NCI-H2081 treated with DMSO at 0.1 percent for 48 hours (cell line): Measurements from ENCODE around the gene TBCEL.
A peak's percentile ranks its signal among the peaks of the same experiment; 100 is the strongest.
"Not testable (repeated sequence)": the region's sequence is repeated elsewhere in the genome, so short reads cannot be mapped to it uniquely, and the experiment has no call there.

Experiments used
- DNase-seq: peaks from one replicate; lab custom pipeline; 2025; lab: John Stamatoyannopoulos, UW

The TBCEL gene

DNA sequence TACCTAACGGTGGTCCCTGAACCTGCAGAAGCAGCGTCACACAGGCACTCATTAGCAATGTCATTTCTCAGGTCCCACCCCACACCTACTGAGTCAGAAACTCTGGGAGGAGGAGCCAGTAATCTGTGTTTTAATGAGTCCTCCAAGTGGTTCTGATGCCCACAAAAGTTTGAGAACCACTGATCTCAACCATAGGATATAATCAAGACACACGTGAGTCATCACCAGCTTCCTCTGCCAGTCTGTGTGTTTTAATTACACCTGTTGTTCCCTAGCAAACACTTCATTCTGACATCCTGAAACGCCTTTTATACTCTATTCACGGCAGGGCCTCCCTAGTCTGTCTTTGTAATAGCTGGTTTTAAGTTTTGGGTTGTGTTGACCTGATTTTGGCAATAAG lies 82.9 kb downstream of the TBCEL start:
- DNase-seq = no peak

DNA sequence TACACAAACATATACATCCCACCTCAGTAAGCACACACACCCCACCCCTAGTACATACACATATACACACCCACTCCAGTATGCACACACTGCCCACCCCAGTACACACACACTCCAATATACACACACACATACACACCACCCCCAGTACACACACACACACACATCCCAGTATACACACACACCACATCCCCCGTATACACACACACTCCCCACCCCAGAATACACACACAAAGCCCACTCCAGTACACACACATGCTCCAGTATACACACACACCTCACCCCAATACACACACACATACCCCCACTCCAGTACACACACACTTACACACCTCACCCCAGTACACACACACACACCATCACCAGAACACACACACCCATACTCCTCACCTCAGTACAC lies 84.5 kb downstream of the TBCEL start:
- DNase-seq = no peak

DNA sequence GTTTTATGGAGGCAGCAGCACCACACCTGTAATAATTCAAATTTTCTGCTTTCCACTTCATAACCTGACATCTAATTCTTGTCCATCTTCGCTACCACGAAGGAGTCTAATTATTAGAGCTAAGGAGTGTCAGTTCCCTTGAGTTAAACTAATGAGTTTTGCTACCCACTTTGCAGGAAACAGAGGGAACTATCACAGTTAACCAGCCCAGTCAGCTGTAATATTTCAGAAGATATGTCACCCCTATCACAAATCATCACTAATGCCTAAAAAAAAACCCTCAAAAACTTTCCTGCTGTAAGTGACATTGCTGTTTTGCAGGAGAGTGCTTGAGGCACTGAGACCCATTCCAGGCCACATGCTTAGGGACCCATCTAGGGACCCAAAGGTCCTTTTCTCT lies 85.6 kb downstream of the TBCEL start:
- no peak for DNase-seq

DNA sequence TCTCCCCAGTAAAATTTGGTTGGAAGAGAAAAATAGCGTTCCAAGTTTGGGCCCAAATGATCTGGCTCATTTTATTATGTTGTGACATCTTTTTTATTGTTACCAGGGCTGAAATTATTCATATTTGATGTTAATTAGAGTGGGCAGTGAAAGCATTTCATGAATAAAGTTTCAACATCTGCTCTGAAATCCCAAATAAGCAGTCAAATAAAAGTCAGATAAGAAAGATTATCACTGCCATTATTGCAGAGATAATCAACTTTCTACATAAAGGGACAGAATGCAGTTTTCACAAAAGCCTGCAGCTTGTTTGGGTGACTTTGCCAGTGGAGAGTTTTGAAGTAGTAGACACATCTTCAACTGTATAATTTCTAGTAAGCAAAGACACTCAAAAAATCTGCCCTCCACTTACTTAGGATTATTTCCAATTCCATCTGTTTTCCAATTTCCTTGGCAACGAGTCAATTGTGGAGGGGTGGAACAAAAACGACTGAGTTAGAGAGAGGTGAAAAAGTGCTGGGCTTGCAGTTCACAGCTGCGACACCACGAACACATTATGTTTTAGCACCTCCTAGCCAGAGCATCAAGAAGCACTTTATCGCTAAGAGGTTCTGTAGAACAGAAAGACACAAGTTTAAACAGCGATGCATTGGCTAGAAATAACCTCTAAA lies 86.1 kb downstream of the TBCEL start:
- DNase-seq = no peak

DNA sequence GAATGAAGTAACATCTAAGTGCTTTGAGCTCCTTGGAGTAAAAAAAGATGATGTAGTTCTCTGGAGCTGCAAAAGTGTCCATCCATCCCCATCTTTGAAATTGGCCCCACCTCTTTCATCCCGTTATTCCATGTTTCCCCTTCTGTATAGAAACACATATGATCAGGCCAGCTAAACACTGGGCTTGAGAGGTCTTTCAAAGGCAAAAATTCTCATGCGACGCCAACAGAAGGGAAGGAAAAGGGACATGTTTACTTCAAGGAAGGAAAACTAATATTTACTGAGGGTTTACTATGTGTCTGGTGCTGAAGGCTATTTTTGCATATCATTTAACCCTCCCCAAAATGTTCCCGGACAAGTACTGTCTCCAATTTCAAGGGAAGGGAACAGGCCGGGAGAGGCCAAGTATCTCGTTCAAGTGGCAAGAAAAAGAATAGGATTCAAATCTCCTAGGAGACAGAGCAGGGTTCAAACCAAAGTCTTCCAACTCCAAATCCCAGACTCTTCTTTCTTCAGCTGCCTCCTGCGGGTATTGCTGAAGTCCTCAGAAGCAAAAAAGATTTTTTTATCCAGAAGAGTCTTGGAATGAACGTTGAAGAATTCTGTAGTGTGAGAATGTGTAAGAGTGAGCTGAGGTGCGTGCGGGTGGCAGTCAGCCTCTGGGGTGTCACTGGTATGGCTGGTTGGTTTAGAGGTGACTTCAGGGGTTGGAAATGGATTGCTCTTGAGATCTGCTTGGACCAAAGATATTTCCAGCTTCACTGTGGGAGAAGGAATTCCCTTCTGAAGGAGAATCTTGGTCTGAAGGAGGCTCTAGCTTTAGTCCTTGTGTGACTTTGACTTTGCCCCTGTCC lies 87.2 kb downstream of the TBCEL start:
- no peak for DNase-seq

DNA sequence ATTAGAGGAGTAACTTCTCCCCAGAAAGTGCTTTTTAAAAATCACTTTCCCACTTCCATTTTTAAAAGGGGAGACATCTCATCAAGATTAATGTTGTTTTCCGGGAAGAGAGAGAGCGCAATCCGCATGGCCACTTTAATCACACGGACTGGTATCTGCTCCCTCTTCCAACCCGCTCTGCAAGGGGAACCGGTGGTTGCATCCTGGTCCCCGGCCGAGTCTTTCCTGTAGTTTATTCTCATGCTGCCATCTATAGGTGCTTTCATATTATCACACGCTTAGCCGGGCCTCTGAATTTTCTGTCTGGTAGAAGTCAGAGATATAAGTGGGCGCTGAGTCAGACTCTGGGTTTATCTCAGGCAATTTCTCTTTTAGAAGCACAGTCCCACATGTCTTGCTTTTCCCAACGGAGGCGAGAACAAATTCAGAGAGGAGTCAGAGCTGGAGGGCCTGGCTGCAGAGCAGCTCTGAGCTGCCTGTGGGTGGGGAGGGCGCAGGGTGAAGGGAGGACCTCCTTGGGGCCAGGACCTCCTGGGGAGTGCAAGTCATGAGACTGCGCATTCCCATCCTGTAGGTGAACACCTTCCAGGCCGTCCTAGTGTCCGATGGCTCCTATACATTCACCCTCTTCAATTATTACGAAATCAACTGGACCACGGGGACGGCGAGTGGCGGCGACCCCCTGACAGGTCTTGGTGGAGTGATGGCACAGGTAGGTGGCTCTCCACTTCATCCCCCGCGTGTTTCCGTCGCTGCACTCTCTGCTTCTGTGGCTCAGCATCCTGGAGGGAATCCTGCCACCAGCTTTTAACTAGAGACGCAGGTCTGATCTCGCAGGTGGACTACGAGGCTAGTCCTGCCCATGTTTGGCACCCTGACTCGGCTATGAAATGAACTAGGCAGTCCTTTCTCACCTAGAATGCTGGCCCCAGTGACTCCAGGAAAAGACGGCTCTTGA lies 88.9 kb downstream of the TBCEL start:
- peak; percentile 33 for DNase-seq

DNA sequence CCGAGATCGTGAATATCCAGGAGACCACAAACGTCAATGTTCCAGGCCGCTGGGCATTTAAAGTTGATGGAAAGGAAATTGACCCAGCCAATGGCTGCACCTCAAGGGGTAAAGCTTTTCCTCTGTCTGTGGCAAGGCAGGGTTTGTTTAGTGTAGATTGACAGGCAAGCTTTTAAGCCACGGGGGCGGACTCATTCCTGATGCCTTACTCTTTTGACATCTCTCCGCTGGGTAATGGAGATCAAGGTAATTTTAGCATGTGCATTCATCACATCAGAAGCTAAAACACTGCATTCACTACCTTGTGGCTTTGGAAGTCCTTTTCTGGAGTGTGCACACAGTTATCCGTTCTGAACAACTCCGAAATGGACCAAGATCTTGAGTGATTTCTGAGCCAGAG lies 89.7 kb downstream of the TBCEL start:
- no peak for DNase-seq

DNA sequence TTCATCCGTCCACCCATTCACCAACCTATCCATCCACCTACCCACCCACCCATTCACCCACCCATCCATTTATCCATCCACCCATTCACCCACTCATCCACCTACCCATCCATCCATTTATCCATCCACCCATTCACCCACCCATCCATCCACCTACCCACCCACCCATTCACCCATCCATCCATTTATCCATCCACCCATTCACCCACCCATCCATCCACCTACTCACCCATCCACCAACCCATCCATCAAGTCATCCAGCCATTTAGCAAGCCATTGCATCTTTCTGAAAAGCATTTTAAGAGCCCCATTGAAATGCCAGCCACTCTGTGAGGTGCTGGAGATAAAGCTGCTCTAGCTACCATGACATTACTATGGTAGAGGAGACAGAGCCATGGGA lies 91.1 kb downstream of the TBCEL start:
- not testable (repeated sequence) for DNase-seq

DNA sequence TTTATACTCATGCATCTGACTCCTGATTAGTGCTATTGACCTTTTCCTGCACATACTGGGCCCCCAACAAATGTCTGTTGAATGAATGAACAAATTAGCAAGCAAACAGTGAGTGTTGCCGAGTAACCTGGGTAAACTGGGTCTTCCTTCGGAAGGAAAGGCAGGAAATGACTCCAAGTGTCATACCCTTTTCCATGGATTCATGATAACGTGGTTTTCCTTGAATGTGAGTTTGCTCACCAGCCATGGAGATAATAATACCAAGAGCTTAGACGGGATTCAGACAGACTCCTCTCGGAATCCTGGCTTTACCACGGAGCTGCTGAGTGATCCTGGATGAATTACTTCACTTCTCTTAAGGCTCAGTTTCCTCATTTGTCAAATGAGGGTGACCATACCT lies 93.9 kb downstream of the TBCEL start:
- DNase-seq = no peak

DNA sequence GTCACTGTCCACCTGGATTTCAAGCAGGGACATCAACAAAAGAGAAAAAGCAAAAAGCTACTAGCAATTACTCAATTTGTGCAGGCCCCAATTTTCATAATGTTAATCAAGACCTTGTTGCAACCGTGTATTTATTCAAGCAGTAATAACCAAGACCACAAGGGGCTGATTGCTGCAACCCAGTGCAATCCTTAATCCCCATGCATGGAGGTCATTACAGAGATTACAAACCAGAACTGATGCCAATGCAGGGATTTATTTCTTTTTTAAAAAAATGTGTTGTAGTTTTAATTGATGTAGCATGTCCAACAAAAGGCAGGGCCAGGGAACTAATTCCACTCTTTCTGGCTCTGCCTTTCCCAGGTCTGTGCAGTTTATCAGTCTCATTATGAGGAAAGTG lies 95.5 kb downstream of the TBCEL start:
- no peak for DNase-seq

DNA sequence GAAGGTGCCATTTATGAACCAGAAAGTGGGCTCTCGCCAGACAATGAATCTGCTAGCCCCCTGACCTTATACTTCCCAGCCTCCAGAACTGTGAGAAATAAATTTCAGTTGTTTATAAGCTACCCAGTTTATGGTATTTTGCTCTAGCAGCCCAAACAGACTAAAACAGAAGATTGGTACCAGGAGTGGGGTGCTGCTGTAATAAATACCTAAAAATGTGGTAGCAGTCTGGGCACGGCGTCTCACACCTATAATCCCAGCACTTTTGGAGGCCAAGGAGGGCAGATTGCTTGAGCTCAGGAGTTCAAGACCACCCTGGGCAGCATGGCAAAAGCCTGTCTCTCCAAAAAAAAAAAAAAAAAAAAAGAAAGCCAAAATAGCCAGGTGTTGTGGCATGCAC lies 98.4 kb downstream of the TBCEL start:
- no peak for DNase-seq

DNA sequence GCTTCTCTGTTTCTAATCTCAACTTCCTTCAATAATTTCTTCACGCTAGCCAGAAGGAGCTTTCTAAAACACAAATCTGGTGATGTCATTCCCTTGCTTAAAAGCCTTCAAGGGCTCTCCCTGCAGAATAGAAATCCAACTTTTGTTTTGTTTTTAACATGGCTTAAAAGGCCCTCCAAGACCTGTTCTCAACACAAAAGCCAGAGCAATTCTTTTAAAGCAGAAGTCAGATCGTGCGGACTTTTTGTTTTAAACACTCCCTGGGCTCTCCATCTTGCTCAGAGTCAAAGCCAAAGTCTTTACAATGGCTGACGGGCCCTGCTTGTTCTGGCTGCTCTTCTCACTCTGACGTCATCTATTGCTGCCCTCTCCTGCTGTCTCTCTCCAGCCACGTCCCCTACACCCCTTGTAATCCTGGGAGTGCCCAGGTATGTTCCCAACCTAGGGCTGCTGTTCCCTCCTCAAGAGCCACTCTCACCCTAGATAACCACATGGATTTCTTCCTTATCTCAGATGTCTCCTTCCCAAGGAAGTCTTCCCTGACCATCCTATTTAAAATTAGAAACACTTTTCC lies 99.7 kb downstream of the TBCEL start:
- no peak for DNase-seq

DNA sequence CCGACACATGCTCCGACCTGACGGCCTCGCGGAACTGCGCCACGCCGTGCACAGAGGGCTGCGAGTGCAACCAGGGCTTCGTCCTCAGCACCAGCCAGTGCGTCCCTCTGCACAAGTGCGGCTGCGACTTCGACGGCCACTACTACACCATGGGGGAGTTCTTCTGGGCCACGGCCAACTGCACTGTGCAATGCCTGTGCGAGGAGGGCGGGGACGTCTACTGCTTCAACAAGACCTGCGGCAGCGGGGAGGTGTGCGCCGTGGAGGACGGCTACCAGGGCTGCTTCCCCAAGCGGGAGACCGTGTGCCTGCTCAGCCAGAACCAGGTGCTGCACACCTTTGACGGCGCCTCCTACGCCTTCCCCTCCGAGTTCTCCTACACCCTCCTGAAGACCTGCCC lies 103.9 kb downstream of the TBCEL start:
- DNase-seq = no peak

DNA sequence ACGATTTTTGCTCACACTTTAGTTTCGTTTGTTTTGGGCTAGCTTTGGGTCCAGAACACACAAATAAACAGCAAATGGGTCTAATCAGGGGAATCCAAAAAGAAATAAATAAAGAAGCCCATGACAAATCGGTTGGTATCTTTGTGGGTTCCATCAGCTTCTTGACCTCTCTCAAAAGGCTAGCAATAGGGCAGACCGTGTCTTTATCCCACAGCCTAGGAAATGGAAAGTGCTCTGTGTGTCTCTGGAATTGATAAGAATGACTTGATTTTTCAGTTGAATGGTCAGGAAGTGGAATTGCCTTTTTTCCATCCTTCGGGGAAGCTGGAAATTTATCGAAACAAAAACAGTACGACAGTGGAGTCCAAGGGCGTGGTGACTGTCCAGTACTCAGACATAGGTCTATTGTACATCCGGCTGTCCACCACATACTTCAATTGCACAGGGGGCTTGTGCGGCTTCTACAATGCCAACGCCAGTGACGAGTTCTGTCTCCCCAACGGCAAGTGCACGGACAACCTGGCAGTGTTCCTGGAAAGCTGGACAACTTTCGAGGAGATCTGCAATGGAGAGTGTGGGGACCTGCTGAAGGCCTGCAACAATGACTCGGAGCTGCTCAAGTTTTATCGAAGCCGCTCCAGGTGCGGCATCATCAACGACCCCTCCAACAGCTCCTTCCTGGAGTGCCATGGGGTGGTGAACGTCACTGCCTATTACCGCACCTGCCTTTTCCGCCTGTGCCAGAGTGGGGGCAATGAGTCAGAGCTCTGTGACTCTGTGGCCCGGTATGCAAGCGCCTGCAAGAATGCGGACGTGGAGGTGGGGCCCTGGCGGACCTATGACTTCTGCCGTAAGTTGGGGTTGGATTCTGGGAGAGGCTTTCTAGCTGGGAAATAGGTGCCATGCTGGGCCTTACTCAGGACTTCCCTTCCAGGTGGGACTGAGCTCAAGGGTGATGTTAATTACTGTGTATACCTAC lies 105.7 kb downstream of the TBCEL start:
- DNase-seq = no peak

DNA sequence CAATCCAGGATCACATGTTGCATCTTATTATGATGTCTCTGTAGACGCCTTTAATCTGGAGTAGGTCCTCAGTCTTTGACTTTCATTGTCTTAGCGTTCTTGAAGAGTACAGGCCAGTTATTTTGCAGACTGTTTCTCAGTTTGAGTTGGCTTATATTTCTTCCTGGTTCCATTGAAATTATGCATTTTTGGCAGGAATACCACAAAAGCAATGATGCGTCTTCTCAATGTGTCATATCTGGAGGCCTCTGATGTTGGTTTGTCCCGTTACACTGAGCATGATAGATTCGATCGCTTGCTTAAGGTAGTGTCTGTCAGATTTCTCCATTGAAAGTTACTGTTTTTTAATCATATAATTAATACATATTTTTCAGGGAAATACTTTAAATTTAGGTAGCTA lies 107.8 kb downstream of the TBCEL start:
- DNase-seq = no peak

DNA sequence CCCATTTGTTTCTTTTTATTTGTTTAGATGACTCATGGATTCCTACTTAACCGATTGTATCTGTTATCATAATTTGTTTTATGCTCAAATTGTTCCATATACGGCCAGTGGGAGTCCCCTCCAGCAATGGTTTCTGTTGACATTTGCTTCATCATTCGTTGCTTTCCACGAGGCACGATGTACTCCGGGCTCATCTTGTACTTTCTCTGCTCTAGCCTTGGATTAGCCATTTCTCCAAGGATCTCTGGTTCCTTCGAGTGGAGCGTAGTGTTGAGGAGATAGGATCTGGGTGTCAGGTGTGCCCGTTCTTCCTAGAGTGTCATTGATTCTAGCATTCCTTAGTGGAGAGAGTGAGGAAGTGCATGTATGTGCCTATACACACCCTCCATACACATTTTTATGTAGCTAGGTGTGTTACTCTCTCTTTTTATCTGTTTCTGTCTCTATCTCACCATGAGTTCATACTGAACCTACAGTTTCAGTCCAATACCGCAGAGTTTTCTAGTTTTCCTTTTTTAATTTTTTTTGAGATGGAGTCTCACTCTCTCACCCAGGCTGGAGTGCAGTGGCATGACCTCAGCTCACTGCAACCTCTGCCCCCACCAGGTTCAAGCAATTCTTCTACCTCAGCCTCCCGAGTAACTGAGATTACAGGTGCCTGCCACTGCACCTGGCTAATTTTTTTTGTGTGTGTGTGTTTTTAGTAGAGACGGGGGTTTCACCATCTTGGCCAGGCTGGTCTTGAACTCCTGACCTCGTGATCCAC lies 108.5 kb downstream of the TBCEL start:
- no peak for DNase-seq

DNA sequence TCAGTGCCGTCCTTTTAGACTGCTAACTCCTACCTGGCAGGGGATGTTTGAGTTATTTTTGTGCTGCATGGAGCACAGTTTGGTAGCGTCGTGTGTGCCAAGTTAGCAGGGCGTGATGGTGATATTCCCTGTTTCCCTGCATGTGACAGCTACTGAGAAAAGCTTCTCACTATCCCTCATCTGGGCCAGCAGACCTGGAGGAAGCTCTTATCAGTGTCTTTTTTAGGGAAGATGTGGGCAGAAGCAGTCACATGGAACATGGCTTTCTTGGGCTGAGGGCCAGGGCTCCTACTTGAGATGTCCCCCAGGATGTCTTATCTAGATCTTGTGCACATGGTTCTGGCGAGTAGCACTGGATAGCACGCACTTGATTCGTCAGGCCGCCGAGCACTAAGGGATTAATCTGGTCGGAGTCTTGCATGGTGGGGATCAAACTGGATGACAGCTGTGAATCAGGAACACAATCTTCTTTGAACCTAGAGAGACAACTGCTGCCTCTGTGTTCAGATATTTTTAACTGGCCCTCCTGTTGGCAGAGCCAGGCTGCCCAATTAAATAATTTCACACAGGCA lies 110.9 kb downstream of the TBCEL start:
- DNase-seq = no peak

DNA sequence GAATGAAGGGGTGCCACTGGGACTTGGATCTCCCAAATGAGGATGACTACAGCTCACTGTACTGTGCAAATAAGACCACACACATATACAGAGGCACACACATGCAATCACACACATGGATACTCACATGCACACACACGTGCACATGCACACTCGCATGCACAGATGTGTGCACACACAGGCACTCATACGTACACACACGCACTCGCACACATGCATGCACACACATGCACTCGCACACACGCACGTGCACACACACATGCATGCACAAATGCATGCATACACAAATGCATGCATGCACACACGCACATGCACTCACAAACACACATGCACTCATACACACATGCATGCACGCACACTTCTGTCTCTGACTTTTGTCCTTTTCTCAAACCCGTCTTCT lies 113.1 kb downstream of the TBCEL start:
- no peak for DNase-seq

DNA sequence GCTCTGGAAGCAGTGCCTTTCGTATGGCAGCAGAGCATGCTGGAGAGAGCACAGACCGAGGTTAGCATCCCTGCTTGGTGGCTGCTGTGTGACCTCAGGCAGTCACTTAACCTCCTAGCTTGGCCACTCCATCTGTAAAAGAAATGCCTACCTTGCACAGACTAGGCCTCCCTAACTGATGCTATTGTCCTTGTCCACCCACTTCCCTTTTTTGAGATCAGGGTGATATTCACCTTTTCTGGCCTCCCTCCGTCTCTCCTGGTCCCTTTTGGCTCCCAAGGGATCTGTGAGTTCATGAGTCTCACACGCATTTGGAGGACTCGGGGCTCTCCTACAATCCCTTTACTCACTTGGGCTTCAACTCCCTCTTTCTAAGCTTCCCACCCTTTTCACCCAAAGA lies 114.4 kb downstream of the TBCEL start:
- no peak for DNase-seq

DNA sequence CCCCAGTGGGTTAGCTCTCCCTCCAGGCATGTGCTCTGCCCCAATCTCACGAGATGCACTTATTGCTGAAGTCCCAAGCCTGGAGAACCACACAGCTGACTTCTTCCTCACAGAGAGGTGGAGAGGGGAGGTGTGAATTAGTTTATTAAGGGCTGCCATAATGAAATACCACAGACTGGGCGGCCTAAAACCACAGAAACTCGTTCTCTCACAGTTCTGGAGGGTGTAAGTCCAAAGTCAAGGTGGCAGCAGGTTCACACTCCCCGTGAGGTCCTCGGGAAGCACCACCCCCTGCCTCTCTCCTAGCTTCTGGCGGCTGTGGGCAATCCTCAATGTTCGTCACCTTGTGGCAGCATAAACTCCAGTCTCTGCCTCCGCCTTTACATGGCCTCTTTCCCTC lies 116.5 kb downstream of the TBCEL start:
- no peak for DNase-seq
